SK-N-MC (cell line): Measurements from ENCODE around the gene COL5A2.

Experiments
- EZH2 ChIP-seq: fragments of 200-600 bp; sonication (generic); IDR thresholded peaks from one replicate; pipeline ENCODE4 v1.6.1; 2017; ENCODE audit warnings: antibody characterized with exemption
- POLR2AphosphoS5 ChIP-seq: IDR thresholded peaks from 2 replicates; pipeline ENCODE4 v1.6.1; 2012; ENCODE audit warnings: mild to moderate bottlenecking, low read depth, low read length, borderline replicate concordance

DNA sequence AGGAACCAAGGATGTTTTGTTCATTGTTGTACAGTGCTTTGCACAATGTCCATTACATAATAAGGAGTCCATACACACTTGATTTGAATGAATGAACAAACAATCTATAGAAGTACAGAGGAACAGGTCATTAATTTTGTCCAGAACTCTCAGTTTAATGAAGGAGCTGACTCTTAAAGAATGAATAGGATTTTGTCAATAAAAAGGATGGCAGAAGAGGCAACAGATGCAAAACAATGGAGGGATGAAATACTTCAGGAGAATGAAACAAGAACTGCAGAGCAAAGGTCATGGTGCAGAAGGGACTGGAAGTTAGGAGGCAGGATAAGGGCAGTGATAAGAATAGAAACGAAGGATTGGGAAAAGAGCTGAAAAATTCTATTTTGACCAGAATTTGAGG lies 28.7 kb upstream of the COL5A2 start:
- TF ChIP-seq POLR2AphosphoS5: no peak
- no peak for TF ChIP-seq EZH2
